GM13977 (cell line): ENCODE results near the gene DDAH1.

ENCODE experiments used
- DNase-seq: peaks from one replicate; pipeline ENCODE4 v3.0.0; 2012; ENCODE audit warnings: low spot score
- CTCF ChIP-seq: IDR thresholded peaks from 2 replicates; pipeline ENCODE4 v1.5.1; 2012; ENCODE audit warnings: mild to moderate bottlenecking, control low read depth; ENCODE audit not compliant: insufficient read depth; ENCODE audit errors: extremely low read depth, missing control alignments
- in situ Hi-C: fragments of 300-500 bp; cut with MboI; formaldehyde crosslinking; loops from one replicate; pipeline ENCODE4 v1.12.0; 2022; ENCODE audit warnings: low sequenced_read_pairs, low pct_unique_long_range_greater_than_20kb, mixed read lengths, inconsistent platforms; ENCODE audit not compliant: unreplicated experiment

The DDAH1 gene

GRCh38 chr1:85417017-85417416 is 47.9 kb downstream of the DDAH1 start:
- DNase-seq, result no peak
- no peak for TF ChIP-seq CTCF
- in situ Hi-C loops, result no loop called here

GRCh38 chr1:85413169-85413568 is 51.8 kb downstream of the DDAH1 start:
- in situ Hi-C loops, result no loop called here
- TF ChIP-seq CTCF, result no peak
- DNase-seq, result no peak

- TF ChIP-seq CTCF, result no peak
- no peak for DNase-seq
- in situ Hi-C loops, result no loop called here
These were observed 53.2 kb downstream of the DDAH1 start for GRCh38 chr1:85411567-85412305.

- no peak for DNase-seq
- no peak for TF ChIP-seq CTCF
- in situ Hi-C loops, result no loop called here
These were observed 55.4 kb downstream of the DDAH1 start for GRCh38 chr1:85409516-85409915.

GRCh38 chr1:85407746-85408377 is 57.1 kb downstream of the DDAH1 start:
- in situ Hi-C loops, result no loop called here
- no peak for DNase-seq
- TF ChIP-seq CTCF, result no peak

GRCh38 chr1:85406887-85407533 is 57.9 kb downstream of the DDAH1 start:
- no peak for DNase-seq
- in situ Hi-C loops, result no loop called here
- TF ChIP-seq CTCF, result no peak
